CD14-positive monocyte (primary cell): ENCODE data around the gene WDR44. TPM values are rescaled to one million over a fixed set of nuclear protein-coding genes. Genes with fewer than 3 reads are reported as not detected.

Experiments
- DNase-seq, 3 donors: peaks; one replicate each; pipeline ENCODE4 v3.0.0-alpha.2; 2011 to 2022
- H2AFZ ChIP-seq: 2 replicates; pipeline ENCODE4 v1.6.0; 2012; ENCODE audit warnings: mild to moderate bottlenecking, low read depth, low read length, inconsistent platforms; ENCODE audit not compliant: insufficient read depth, poor library complexity, severe bottlenecking
- H3K27ac ChIP-seq, 2 donors: 1 replicate in 1 of 2; 2 replicates in 1 of 2; pipeline ENCODE4 v1.5.1; 2012 to 2013; ENCODE audit warnings: low read length in 2 of 2, control low read depth in 1 of 2, inconsistent platforms in 1 of 2, low read depth in 1 of 2, mild to moderate bottlenecking in 1 of 2
- H3K27me3 ChIP-seq, 2 donors: one replicate each; pipeline versions ENCODE4 v1.6.0 to v1.6.1; 2011 to 2013; ENCODE audit warnings: low read length in 2 of 2; ENCODE audit not compliant: control insufficient read depth in 2 of 2, insufficient read depth in 2 of 2
- H3K36me3 ChIP-seq, 2 donors: replicated peaks in 1 of 2; 1 replicate in 1 of 2; 2 replicates in 1 of 2; pipeline versions ENCODE4 v1.5.1 to v1.6.1; 2012 to 2013; ENCODE audit warnings: low read length in 2 of 2, control low read depth in 1 of 2, inconsistent platforms in 1 of 2, mild to moderate bottlenecking in 1 of 2; ENCODE audit not compliant: insufficient read depth in 2 of 2, control insufficient read depth in 1 of 2
- H3K4me1 ChIP-seq, 2 donors: 1 replicate in 1 of 2; 2 replicates in 1 of 2; pipeline versions ENCODE4 v1.5.1 to v1.6.1; 2012 to 2013; ENCODE audit warnings: low read length in 2 of 2, control low read depth in 1 of 2, inconsistent platforms in 1 of 2, mild to moderate bottlenecking in 1 of 2, moderate library complexity in 1 of 2; ENCODE audit not compliant: insufficient read depth in 2 of 2, control insufficient read depth in 1 of 2
- H3K4me2 ChIP-seq: replicated peaks from 2 replicates; pipeline ENCODE3; 2012; ENCODE audit warnings: low read length, moderate library complexity, mild to moderate bottlenecking; ENCODE audit not compliant: poor library complexity, severe bottlenecking; ENCODE audit errors: extremely low read depth
- H3K4me3 ChIP-seq, 3 experiments: fragments of 200-600 bp in 1 of 3; sonication (generic) in 1 of 3; replicated peaks in 1 of 3; 1 replicate in 2 of 3; 2 replicates in 1 of 3; pipeline ENCODE4 v1.5.1; 2011 to 2013; ENCODE audit warnings: low read length in 3 of 3, mild to moderate bottlenecking in 3 of 3, control low read depth in 2 of 3, low read depth in 2 of 3, inconsistent platforms in 1 of 3, moderate library complexity in 1 of 3
- H3K79me2 ChIP-seq: 2 replicates; pipeline ENCODE4 v1.6.0; 2012; ENCODE audit warnings: mild to moderate bottlenecking, control low read depth, inconsistent platforms, low read length, moderate library complexity; ENCODE audit not compliant: insufficient read depth
- H3K9ac ChIP-seq: 2 replicates; pipeline ENCODE4 v1.6.0; 2017; ENCODE audit warnings: low read length, mild to moderate bottlenecking; ENCODE audit not compliant: insufficient read depth, poor library complexity, severe bottlenecking
- H3K9me3 ChIP-seq, 2 donors: replicated peaks in 1 of 2; 1 replicate in 1 of 2; 2 replicates in 1 of 2; pipeline versions ENCODE4 v1.5.1 to v1.6.1; 2012 to 2013; ENCODE audit warnings: low read length in 2 of 2, control low read depth in 1 of 2; ENCODE audit not compliant: control insufficient read depth in 1 of 2, insufficient read depth in 1 of 2
- H4K20me1 ChIP-seq: 2 replicates; pipeline ENCODE4 v1.6.0; 2012; ENCODE audit warnings: mild to moderate bottlenecking, low read length, control low read depth, moderate library complexity; ENCODE audit not compliant: insufficient read depth
- H3K27ac Mint-ChIP-seq, 7 donors: one replicate each; pipeline ENCODE4 v1.8.0; 2020; ENCODE audit warnings: mild to moderate bottlenecking in 7 of 7, mixed read lengths in 7 of 7, moderate library complexity in 6 of 7, inconsistent platforms in 2 of 7
- H3K27me3 Mint-ChIP-seq, 3 donors: one replicate each; pipeline ENCODE4 v1.8.0; 2021 to 2022; ENCODE audit warnings: low read depth in 3 of 3, mild to moderate bottlenecking in 3 of 3, mixed read lengths in 3 of 3, moderate library complexity in 3 of 3, inconsistent platforms in 1 of 3
- H3K36me3 Mint-ChIP-seq, 2 donors: one replicate each; pipeline ENCODE4 v1.8.0; 2020; ENCODE audit warnings: mixed read lengths in 2 of 2, inconsistent platforms in 1 of 2, mild to moderate bottlenecking in 1 of 2
- H3K4me1 Mint-ChIP-seq: one replicate; pipeline ENCODE4 v1.8.0; 2020; ENCODE audit warnings: mild to moderate bottlenecking, mixed read lengths
- H3K4me3 Mint-ChIP-seq, 2 donors: one replicate each; pipeline ENCODE4 v1.8.0; 2020; ENCODE audit warnings: mild to moderate bottlenecking in 2 of 2, mixed read lengths in 2 of 2, moderate library complexity in 1 of 2
- H3K9me3 Mint-ChIP-seq, 7 donors: one replicate each; pipeline ENCODE4 v1.8.0; 2020 to 2022; ENCODE audit warnings: mixed read lengths in 7 of 7, mild to moderate bottlenecking in 6 of 7, moderate library complexity in 6 of 7, inconsistent platforms in 2 of 7
- WGBS: methylation state at CpG from one replicate; pipeline ENCODE4 v1.1.5; 2013; ENCODE audit warnings: missing lambda C conversion rate; ENCODE audit not compliant: insufficient coverage; 5-methylcytosine and 5-hydroxymethylcytosine counted together
- intact Hi-C, 2 donors: fragments of 100-400 bp; cut with micrococcal nuclease; formaldehyde crosslinking; loops; one replicate each; pipeline versions ENCODE4 v1.15.0 to v1.15.1; 2023
- polyA plus RNA-seq, 3 donors: library from polyadenylated mRNA; depleted of rRNA in 1 of 3; unstranded in 2 of 3; stranded (reverse) in 1 of 3; fragments of 300-500 nt in 2 of 3; fragments of >200 nt in 1 of 3; fragmentation: Illumina TruSeq in 2 of 3; gene quantifications; 1 replicate in 2 of 3; 2 replicates in 1 of 3; pipeline ENCODE4 v1.2.3, GENCODE V29; 2012 to 2021
- TF ChIP-seq, protein P1 (sequence below): fragments of 200-600 bp; IDR thresholded peaks from one replicate; pipeline ENCODE4 v1.8.0; 2022; ENCODE audit warnings: antibody characterized with exemption, mild to moderate bottlenecking

Gene WDR44
- polyA plus RNA-seq, 3 donors = 5.1 to 7.1 (median 5.5) TPM

DNA sequence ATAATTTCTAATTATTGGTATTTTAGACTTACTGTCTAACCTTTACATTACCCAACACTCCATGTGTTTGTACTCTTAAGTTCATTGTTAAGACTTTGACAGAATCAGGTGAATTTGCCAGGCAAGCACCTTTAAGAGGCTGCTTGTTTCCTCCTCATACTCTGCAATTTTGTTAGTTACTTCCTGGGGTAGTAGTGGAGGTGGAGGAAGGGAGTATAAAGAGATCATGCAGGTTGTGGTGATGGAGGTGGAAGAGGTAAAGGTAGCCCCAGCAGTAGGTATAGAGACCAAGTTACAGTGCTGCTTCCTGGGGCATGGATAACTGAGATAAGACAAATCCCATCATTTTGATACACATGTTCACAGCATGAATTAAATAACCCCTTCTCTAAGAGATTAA is 6.7 kb downstream of the WDR44 start:
- Histone ChIP-seq H3K27me3 (no peaks in the 10 kb centered on the region), H3K9me3 (no peaks in the 10 kb centered on the region), H4K20me1 (peaks cover 37% of the 10 kb centered on the region), H3K27ac (no peak overlapping the region), H3K9ac (no peak overlapping the region), H3K36me3 (no peaks in the 10 kb centered on the region), H3K4me2 (no peak overlapping the region), H3K4me1 (peaks cover 28 to 43% of the 10 kb centered on the region in 2 donors), H3K4me3 (no peak overlapping the region), H2AFZ (no peak overlapping the region), H3K79me2 (peaks cover 78% of the 10 kb centered on the region)
- TF ChIP-seq, protein P1, sequence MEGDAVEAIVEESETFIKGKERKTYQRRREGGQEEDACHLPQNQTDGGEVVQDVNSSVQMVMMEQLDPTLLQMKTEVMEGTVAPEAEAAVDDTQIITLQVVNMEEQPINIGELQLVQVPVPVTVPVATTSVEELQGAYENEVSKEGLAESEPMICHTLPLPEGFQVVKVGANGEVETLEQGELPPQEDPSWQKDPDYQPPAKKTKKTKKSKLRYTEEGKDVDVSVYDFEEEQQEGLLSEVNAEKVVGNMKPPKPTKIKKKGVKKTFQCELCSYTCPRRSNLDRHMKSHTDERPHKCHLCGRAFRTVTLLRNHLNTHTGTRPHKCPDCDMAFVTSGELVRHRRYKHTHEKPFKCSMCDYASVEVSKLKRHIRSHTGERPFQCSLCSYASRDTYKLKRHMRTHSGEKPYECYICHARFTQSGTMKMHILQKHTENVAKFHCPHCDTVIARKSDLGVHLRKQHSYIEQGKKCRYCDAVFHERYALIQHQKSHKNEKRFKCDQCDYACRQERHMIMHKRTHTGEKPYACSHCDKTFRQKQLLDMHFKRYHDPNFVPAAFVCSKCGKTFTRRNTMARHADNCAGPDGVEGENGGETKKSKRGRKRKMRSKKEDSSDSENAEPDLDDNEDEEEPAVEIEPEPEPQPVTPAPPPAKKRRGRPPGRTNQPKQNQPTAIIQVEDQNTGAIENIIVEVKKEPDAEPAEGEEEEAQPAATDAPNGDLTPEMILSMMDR = no peak
- intact Hi-C loops = no loop called here
- H3K27me3 Mint-ChIP-seq = peaks cover 0 to 1% (median 0%) of the 10 kb centered on the region in 3 donors
- no peak for DNase-seq
- no peak overlapping the region for H3K4me3 Mint-ChIP-seq
- H3K27ac Mint-ChIP-seq = peak overlapping the region in 3 of 7 donors; percentile 6 to 51 (median 22)
- H3K4me1 Mint-ChIP-seq = peaks cover 51% of the 10 kb centered on the region
- H3K36me3 Mint-ChIP-seq = no peaks in the 10 kb centered on the region
- no peaks in the 10 kb centered on the region for H3K9me3 Mint-ChIP-seq

DNA sequence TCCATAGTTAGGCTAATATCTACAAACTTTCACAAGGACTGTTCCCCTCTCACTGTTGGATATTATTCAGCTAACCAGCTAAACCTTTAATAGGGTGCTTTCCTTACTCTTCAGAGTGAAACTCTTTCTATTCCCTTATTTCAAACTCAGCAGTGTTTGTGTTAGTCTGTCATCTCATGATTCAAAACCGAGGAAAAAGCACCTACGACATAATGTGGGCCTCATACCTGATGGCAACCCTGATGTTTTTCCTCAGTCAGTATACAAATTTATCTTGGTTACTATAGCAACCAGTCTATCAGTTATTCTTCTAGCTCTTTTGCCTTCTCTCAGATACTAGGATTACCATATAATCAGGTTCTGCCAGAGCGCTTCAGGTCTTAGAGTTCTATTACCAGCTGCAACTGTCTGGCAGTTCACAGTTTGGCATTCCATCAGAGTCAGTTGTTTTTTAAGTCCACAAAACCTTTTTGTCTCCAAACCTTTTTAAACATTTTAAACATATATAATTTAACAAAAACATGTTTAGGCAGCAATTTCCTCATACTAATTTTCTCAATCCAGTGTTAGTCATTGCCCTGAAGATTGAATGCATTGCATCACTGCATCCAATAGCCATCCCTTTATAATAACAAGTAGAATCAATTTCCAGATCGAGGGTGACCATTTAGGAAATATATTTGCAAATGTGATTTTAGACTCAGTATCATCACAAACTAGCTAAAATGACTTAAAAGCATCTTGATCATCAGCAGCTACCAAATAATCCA is 7.4 kb downstream of the WDR44 start:
- Mint-ChIP-seq H3K9me3 (no peaks in the 10 kb centered on the region), H3K4me3 (no peak overlapping the region), H3K27ac (peak overlapping the region; percentile 6 to 76 (median 60)), H3K4me1 (peaks cover 44% of the 10 kb centered on the region), H3K27me3 (peaks cover 0 to 1% (median 0%) of the 10 kb centered on the region in 3 donors), H3K36me3 (no peaks in the 10 kb centered on the region)
- intact Hi-C loops = no loop called here
- Histone ChIP-seq H3K36me3 (no peaks in the 10 kb centered on the region), H3K9ac (no peak overlapping the region), H3K4me3 (no peak overlapping the region), H3K9me3 (no peaks in the 10 kb centered on the region), H3K27ac (peak overlapping the region in 1 of 2 donors; percentile 63), H2AFZ (no peak overlapping the region), H3K27me3 (no peaks in the 10 kb centered on the region), H3K4me2 (no peak overlapping the region), H3K4me1 (peaks cover 21 to 36% of the 10 kb centered on the region in 2 donors), H3K79me2 (peaks cover 73% of the 10 kb centered on the region), H4K20me1 (peaks cover 37% of the 10 kb centered on the region)
- WGBS = no CpG with 5 or more reads among the region's 4 CpGs
- DNase-seq = peak in 2 of 3 donors; percentile 14 to 29
- TF ChIP-seq, protein P1 = no peak
